GM10266 (cell line): ENCODE results near the gene ALPL.
"Not testable (repeated sequence)": the region's sequence is repeated elsewhere in the genome, so short reads cannot be mapped to it uniquely, and the experiment has no call there.

ENCODE experiments used
- DNase-seq: peaks from one replicate; pipeline ENCODE4 v3.0.0; 2012; ENCODE audit errors: extremely low spot score
- TF ChIP-seq, protein P1 (sequence below): IDR thresholded peaks from 2 replicates; pipeline ENCODE4 v1.5.1; 2012; ENCODE audit warnings: mild to moderate bottlenecking, low read depth; ENCODE audit not compliant: control insufficient read depth, insufficient read depth; ENCODE audit errors: missing control alignments

Gene ALPL

DNA sequence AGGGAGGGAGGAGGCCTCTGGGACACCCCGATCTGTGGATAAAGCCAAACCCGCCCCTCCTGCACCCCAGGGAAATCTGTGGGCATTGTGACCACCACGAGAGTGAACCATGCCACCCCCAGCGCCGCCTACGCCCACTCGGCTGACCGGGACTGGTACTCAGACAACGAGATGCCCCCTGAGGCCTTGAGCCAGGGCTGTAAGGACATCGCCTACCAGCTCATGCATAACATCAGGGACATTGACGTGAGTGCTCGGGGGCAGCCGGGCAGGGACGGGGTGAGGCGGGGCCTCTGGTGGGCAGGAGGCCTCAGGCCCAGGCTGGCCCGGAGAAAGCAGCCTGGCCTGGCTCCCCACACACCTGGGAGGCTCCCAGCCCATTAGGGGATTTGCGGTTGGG, 54.7 kb downstream of the ALPL start:
- TF ChIP-seq, protein P1, sequence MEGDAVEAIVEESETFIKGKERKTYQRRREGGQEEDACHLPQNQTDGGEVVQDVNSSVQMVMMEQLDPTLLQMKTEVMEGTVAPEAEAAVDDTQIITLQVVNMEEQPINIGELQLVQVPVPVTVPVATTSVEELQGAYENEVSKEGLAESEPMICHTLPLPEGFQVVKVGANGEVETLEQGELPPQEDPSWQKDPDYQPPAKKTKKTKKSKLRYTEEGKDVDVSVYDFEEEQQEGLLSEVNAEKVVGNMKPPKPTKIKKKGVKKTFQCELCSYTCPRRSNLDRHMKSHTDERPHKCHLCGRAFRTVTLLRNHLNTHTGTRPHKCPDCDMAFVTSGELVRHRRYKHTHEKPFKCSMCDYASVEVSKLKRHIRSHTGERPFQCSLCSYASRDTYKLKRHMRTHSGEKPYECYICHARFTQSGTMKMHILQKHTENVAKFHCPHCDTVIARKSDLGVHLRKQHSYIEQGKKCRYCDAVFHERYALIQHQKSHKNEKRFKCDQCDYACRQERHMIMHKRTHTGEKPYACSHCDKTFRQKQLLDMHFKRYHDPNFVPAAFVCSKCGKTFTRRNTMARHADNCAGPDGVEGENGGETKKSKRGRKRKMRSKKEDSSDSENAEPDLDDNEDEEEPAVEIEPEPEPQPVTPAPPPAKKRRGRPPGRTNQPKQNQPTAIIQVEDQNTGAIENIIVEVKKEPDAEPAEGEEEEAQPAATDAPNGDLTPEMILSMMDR: no peak
- no peak for DNase-seq

DNA sequence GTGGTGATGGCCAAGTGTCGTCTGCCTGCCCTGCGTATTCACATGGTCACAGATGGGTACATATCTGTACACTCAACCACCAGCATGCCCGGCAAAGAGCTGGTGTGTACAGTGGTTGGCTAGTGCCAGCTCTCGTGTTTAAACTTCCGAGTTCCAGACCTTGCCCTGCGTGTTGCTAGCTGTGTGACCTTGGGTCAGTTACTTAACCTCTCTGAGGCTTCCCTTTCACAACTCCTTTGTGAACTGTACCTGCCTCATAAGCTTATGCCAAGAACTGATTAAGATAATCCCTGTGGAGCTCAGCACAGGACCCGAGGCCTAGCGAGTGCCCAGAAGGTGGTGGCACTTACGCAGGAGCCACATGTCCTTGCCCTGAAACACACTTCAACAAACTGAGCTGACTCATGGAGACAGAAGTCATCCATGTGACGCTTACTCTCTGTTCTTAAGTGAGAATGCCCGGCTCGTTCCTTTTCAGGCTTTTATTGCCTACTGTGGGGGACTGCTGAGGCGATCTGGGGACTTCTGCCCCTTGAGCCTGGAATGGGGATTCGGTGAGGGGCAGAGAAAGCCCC, 55.4 kb downstream of the ALPL start:
- TF ChIP-seq, protein P1: no peak
- DNase-seq: no peak

GRCh38 chr1:21565285-21565684, 56.1 kb downstream of the ALPL start:
- DNase-seq: no peak
- TF ChIP-seq, protein P1: no peak

GRCh38 chr1:21566361-21566760, 57.1 kb downstream of the ALPL start:
- not testable (repeated sequence) for DNase-seq

DNA sequence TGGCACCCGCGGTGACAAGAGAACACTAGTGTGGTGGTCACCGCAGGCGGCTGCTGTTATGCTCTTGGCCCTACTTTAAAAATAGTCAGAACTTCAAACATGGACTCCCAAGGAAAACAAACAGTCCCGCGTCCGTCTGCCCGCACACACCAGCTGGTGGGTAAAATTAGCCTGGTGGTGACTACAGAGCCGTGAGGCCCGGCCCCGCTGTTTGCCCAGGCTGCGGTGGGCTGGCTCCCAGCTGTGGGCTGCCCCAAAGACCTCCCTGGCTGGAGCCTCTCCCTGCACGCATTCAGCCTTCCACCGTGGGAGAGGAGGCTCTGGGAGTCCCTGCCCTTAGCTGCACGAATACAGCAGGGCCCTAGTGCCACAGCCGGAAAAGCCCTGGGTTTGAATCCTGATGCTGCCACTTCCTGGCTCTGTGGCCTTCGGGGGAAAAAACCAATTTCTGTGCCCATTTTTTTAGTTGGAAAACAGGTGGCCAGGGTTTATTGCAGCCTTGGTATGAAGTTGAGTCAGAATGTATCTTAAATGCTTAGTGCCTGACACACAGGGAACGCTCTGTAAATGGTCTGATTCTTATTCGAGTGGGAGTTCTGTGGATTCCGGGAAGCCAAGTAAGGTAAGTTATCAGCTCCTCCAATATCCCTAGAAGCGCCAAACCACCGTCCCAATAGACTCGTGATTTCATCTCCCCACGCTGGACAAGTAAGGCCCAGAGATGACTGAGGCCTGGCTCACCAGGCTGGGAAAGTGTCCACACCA, 58.2 kb downstream of the ALPL start:
- TF ChIP-seq, protein P1: no peak
- DNase-seq: no peak

DNA sequence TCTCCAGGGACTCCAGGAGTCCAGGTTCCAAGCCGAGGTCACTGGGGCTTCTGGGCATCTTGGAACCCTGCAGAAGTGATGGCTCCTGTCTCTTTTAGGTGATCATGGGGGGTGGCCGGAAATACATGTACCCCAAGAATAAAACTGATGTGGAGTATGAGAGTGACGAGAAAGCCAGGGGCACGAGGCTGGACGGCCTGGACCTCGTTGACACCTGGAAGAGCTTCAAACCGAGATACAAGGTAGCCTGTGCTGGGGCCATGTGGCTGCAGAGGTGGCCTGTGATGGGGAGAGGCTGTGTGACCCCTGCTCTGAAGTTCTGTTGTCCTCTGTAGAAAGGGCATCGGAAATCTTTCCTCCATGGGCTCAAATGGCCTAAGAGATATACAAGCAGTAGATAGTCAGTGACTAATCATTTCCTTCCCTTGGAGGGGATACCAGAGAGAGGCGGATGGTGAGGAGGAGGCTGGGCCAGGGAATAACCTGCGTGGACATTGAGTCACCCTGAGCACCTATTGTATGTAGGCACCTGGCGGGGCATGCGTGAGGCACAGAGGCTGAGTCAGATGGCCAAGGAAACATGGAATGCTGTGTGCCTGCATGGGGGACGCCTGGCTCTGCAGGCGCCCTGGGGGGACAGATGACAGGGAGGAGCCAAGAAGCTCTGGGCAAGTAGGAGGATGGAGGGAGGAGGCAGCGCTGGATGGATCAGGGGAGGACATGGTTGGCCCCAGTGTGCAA, 59.0 kb downstream of the ALPL start:
- DNase-seq: no peak

GRCh38 chr1:21568809-21569385, 59.7 kb downstream of the ALPL start:
- no peak for DNase-seq
- TF ChIP-seq, protein P1: no peak

More for the DNA sequence above, 59.0 kb downstream of the ALPL start:
- TF ChIP-seq, protein P1: no peak
